K562 (cell line): Measurements from ENCODE around the gene ANKRD33. TPM values are rescaled to one million over a fixed set of nuclear protein-coding genes. Genes with fewer than 3 reads are reported as not detected.

Source experiments
- ARID1B ChIP-seq: fragments of 450-650 bp; IDR thresholded peaks from 2 replicates; pipeline ENCODE4 v1.6.1; 2016; ENCODE audit warnings: antibody characterized with exemption, mild to moderate bottlenecking, inconsistent platforms
- BRD9 ChIP-seq: fragments of 450-650 bp; IDR thresholded peaks from 2 replicates; pipeline ENCODE4 v1.6.1; 2018; ENCODE audit warnings: low read depth; ENCODE audit not compliant: partially characterized antibody
- GABPA ChIP-seq: fragments of 200-800 bp; sonication (Bioruptor generic); conservative IDR thresholded peaks from 2 replicates; pipeline ENCODE4 v1.6.1; 2016; ENCODE audit warnings: low read depth, missing genetic modification characterization, missing compliant biosample characterization
- L3MBTL2 ChIP-seq: fragments of 450-650 bp; IDR thresholded peaks from 2 replicates; pipeline ENCODE4 v1.6.1; 2016; ENCODE audit warnings: mild to moderate bottlenecking, moderate library complexity
- MGA ChIP-seq: fragments of 450-650 bp; IDR thresholded peaks from 2 replicates; pipeline ENCODE4 v1.6.1; 2016; ENCODE audit warnings: mild to moderate bottlenecking, moderate library complexity
- NR2C2 ChIP-seq, 2 experiments: fragments of 200-800 bp in 1 of 2; sonication (Bioruptor generic) in 1 of 2; sonication (generic) in 1 of 2; formaldehyde crosslinking in 1 of 2; IDR thresholded peaks; 2 replicates each; pipeline versions ENCODE4 v1.6.1 to v1.8.0; 2016 to 2022; ENCODE audit warnings: mild to moderate bottlenecking in 1 of 2, missing compliant biosample characterization in 1 of 2, missing genetic modification characterization in 1 of 2, missing genetic modification reagents in 1 of 2
- RFX7 ChIP-seq: fragments of 250-450 bp; sonication (Bioruptor Pico); IDR thresholded peaks from 2 replicates; pipeline ENCODE4 v1.5.1; 2021; ENCODE audit warnings: mild to moderate bottlenecking
- SETDB1 ChIP-seq: IDR thresholded peaks from one replicate; pipeline ENCODE4 v1.6.1; 2012; ENCODE audit warnings: low read length, control low read depth, inconsistent platforms
- ZNF134 ChIP-seq: fragments of 250-450 bp; sonication (Bioruptor Pico); conservative IDR thresholded peaks from 2 replicates; pipeline ENCODE4 v1.4.0; 2020
- ZNF232 ChIP-seq: sonication (generic); formaldehyde crosslinking; IDR thresholded peaks from 2 replicates; pipeline ENCODE4 v1.8.0; 2022; ENCODE audit warnings: mild to moderate bottlenecking, missing genetic modification reagents
- polyA plus RNA-seq, 8 experiments: library from polyadenylated mRNA; depleted of rRNA in 4 of 8; stranded (reverse) in 5 of 8; unstranded in 3 of 8; fragments of >200 nt; fragmentation: Nextera tagmentation in 2 of 8; fragmentation: Illumina TruSeq in 1 of 8; extraction: Ambion mirVana in 2 of 8; extraction: Trizol in 1 of 8; gene quantifications; 2 replicates each; pipeline versions ENCODE4 v1.2.1 to v1.2.3, GENCODE V29; 2011 to 2014; ENCODE audit warnings: inconsistent platforms in 1 of 8, missing spikeins in 1 of 8
- total RNA-seq, 7 experiments: library from RNA; depleted of rRNA in 6 of 7; stranded (reverse); fragments of >200 nt in 6 of 7; fragmentation: Illumina TruSeq in 2 of 7; extraction: Trizol in 2 of 7; gene quantifications; 2 replicates each; pipeline versions ENCODE4 v1.2.1 to v1.2.3, GENCODE V29; 2011 to 2021; ENCODE audit warnings: low replicate concordance in 1 of 7
- TF ChIP-seq, protein P1 (sequence below): IDR thresholded peaks from 2 replicates; pipeline ENCODE4 v1.6.1; 2014; ENCODE audit warnings: antibody characterized with exemption
- TF ChIP-seq, protein P2 (sequence below): fragments of 250-450 bp; sonication (Bioruptor Pico); IDR thresholded peaks from 2 replicates; pipeline ENCODE4 v1.4.0; 2020

Gene ANKRD33
- total and polyA plus RNA-seq, 9 of the 15 experiments (the other 6 are each of a cell fraction or from before 2014, with no cell fraction given): 0.04 to 0.11 (median 0.07) TPM; not detected in 4

DNA sequence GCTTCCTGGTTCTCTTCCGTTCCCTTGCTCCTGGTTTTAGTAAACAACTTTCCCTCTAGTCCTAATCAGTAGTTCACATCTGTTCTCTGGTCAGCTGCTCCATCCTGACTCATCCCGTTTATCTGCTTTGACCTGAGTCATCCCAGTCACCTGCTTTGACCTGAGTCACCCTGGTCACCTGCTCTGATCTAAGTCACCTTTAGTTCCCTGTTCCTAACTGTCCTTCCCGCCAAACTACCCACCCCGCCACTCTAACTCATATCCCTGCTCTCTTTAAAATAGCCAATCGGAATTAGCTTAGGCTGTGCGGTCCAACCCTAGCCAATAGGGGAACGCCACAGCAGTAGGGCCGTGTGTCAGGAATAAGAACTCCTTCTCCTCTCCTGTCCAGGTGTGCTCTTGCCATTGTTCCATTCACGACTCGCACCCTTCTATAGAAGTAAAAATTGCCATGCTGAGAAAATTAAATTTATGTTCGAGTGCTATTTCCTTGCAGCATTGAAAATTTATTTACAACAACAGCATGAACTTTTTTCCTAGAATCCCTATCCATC lies 3.1 kb upstream of the ANKRD33 start (continued):
- peak; percentile 91 for TF ChIP-seq MGA
- TF ChIP-seq L3MBTL2: peak; percentile 93
- peak; percentile 62 for TF ChIP-seq SETDB1
- TF ChIP-seq, protein P1, sequence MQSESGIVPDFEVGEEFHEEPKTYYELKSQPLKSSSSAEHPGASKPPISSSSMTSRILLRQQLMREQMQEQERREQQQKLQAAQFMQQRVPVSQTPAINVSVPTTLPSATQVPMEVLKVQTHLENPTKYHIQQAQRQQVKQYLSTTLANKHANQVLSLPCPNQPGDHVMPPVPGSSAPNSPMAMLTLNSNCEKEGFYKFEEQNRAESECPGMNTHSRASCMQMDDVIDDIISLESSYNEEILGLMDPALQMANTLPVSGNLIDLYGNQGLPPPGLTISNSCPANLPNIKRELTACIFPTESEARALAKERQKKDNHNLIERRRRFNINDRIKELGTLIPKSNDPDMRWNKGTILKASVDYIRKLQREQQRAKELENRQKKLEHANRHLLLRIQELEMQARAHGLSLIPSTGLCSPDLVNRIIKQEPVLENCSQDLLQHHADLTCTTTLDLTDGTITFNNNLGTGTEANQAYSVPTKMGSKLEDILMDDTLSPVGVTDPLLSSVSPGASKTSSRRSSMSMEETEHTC: peak; percentile 98
- peak; percentile 99 for TF ChIP-seq ARID1B
- 0 out of 2 replicates have a peak, but pooled peaks have one; percentile 46 for TF ChIP-seq GABPA (tag)
- TF ChIP-seq, protein P2, sequence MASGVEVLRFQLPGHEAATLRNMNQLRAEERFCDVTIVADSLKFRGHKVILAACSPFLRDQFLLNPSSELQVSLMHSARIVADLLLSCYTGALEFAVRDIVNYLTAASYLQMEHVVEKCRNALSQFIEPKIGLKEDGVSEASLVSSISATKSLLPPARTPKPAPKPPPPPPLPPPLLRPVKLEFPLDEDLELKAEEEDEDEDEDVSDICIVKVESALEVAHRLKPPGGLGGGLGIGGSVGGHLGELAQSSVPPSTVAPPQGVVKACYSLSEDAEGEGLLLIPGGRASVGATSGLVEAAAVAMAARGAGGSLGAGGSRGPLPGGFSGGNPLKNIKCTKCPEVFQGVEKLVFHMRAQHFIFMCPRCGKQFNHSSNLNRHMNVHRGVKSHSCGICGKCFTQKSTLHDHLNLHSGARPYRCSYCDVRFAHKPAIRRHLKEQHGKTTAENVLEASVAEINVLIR: no peak
- peak; percentile 58 for TF ChIP-seq BRD9
- no peak for TF ChIP-seq RFX7
- TF ChIP-seq ZNF134 (CRISPR knock-in tag): 0 out of 2 replicates have a peak, but pooled peaks have one; percentile 49
- no peak for TF ChIP-seq ZNF232 (CRISPR knock-in tag)
- TF ChIP-seq NR2C2 (CRISPR knock-in tag; IDR thresholded peaks at IDR 0.05): no peak
- TF ChIP-seq NR2C2 (tag; IDR thresholded peaks at IDR 0.05): peak; percentile 79
